HG03097 (cell line): ENCODE results near the gene PPP1CA.

Experiments used
- ATAC-seq: cut with Tn5 transposase; IDR thresholded peaks from one replicate; pipeline ENCODE4 v1.9.1; 2021; ENCODE audit not compliant: unreplicated experiment, low FRiP score

The PPP1CA gene

DNA sequence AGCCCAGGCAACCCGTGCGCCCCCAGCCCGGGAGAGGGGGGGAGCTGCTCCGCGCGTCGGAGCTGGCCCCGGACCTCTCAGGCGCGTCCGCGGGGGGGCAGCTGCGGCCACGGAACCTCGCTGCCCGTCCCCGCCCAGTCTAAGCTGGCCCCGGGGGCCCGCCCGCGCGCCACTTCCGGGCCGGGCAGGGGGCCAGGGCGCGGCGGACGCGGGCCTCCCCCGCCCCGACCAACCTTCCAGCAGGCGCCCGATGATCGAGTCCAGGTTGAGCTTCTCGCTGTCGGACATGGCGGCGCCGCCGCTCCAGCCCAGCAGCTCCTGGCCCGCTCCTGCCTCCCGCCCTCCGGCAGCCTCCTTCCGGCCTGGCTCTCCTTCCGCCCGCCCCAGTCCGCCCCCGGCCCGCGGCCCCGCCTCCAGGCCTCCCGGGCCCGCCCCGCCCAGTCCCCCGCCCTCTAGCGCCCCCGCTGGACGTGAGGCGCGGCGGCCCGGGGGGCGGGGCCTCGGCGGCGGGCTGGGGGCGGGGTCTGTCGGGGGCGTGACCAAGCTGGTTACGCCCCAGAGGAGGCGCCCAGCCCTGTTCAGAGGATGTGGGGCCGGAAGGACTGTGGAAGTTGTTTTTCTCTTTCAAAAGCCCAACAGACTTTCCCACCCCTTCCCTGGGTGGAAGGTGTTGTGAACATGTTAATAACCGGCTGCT lies at the start of gene PPP1CA:
TSS of gene PPP1CA (minus strand) at position 364 of the 697 bp plus-strand sequence. CDS start at position 288, 76 bp downstream.
- peak; percentile 56 for ATAC-seq

DNA sequence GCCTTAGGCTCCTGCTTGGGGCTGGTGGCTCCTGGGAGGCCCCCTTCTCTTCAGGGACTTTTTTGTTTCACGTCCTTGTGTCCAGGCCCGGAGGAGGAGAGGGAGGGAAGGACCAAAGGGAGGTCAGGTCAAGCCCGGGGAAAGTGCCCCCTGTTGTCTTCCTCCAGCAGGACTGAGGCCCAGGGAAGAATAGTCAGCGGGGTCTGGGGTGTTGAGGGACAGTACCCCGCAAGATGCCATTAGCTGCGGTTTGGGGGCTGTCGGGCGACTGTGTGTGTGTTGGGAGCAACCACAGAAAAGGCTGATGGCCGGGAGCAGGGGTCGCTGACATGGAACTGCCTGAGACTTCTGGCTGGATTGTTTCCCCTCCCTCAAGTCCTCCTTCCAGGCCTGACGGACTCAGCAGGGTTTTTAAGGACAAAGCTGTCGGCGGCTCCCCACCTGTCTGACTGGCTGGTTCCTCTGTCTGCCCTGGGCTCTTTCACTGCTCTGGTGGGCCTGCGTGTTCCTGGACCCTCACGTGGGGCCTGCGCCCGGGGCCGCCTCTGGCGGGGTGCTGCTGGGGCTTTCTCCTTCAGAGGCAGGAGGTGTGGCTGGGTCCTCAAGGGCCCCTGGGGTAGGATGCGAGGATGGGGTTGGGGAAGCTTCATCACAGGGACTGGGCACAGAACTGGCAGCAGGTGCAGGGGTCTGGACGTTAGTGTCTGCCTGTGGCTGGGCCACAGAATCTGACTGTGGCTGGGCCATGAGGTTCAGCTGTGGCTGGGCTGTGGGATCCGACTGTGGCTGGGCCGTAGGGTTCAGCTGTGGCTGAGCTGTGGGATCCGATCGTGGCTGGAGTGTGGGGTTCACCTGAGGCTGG lies 49.4 kb upstream of the PPP1CA start:
- no peak for ATAC-seq

DNA sequence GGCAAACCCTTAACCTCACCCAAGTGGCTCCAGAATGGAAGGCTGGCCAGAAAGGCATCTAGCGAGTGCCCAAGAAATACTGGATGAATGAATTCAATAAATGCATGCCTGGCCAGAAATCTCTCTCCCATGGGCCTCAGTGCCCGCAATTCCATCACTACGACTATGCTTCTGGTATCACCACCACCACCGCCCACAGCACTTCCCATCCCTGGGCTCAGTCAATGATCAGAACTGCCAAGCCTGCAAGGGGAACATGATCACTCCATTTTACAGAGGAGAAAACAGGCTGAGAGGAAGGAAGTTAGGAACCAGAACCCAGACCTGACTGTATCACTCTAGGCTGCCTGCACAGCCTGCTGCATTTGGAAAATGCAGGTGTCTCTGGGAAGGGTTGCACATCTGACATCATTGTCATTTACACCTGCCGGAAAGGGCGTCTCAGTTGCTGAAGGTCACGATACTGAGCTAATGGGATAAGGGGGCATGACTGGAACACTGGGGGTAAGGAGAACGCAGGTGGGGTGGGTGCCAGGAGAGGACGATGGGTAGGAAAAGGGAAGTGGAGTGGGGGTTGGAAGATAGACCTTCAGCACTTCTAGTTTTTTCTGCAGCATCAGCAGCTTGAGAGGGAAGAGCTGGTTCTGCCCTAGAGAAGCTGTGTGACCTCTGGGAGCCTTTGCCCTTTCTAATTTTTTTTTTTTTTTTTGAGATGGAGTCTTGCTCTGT lies 47.6 kb upstream of the PPP1CA start:
- no peak for ATAC-seq

DNA sequence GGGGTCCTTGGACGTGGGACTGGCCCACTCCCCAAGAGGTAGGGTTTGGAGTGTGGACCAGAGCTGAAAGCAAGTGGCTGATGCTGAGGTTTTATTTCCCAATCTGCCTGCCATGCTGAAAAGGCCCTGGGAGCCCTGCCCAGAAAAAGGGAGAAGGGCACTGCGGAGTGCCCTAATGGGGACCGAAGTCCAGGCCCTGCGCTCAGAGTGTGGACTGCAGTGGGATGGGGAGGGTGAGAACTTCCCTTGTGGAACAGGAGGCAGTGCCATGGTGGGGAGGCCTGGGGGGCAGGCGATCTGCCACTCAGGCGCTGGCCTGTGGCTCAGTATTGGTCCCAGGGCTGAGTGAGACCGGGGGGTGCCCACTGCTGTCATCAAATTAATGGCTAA lies 46.6 kb upstream of the PPP1CA start:
- ATAC-seq, result no peak

DNA sequence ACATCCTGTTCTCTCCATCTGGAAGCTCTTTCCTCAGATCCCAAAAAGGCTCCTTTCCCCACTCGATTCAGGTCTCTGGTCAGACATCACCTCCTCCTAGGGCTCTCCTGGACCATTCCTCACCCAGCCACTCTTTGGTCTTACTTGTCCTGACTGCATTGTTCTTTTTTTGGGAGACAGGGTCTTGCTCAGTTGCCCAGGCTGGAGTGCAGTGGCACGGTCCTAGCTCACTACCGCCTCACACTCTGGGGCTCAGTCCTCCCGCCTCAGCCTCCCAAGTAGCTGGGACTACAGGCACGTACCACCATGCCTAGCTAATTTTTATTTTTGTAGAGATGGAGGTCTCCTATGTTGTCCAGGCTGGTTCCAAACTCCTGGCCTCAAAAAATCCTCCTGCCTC lies 43.9 kb upstream of the PPP1CA start:
- ATAC-seq, result no peak

DNA sequence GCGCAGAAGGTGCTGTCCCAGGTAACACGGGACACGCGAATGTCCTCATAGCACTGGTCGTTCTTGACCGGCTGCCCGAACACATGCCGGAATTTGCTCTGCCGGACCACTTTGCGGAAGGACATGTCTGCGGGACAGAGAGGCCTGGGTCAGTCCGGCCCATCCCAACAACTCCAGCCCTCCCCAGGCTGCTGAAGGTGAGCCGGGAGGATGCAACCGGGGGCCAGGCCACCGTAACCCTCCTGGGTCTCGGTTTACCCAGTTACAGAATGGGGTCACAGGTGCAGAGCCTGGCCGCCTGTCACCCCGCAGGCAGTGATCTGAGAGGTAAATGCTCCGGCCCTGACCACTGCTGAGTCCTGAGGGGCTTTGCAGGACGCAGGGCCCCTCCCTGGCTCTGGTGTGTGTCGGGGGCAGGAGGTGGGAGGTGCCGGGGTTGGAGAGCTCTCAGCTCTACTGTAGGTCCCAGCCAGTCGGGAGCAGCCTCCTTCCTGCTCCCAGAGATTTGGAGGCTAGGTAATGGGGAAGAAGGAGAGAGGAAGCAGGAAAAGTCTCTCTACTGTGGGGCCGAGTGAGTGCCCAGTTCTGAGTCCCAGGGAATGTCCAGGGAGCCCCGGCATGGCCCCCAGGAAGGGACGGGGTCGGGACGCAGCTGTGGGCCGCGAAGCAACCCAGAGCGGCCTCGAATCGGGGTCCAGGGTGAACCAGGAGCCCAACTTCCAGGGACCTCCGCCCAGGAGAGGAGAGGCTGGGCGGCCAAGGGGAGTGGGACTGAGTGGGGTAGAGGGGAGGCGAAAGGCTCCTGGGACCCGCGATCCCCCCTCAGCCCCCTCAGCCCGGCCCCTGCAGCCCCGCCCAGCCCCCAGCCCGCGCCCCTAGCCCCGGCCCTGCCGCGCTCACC lies 41.1 kb upstream of the PPP1CA start:
- no peak for ATAC-seq

DNA sequence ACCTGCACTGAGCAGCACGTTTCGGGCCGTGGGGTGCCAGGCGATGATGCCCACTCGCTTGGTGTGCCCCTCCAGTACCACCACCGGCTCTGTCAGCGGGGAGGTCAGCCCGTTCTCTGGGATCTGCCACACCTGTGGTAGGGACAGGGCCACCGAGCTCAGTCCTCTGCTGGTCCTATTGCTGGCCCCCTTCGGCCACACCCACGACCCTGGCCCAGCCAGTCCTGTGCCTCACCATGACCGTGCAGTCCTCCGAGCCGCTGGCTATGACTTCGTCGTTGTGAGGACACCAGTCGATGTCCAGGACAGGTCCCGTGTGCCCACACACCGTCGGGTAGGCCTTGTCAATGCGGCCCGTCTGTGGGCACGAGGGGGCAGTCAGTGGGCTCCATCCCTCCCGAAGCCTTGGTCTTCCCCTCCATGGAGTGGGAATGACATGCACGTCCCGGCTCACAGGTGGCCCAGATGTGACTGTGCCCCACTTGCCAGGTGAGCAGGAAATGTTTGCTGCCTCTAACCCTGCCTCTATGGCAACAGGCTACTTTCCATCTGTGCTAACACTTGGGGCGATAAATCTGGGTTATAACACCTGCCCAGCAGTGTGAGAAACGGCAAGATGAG lies 40.2 kb upstream of the PPP1CA start:
- ATAC-seq, result no peak

DNA sequence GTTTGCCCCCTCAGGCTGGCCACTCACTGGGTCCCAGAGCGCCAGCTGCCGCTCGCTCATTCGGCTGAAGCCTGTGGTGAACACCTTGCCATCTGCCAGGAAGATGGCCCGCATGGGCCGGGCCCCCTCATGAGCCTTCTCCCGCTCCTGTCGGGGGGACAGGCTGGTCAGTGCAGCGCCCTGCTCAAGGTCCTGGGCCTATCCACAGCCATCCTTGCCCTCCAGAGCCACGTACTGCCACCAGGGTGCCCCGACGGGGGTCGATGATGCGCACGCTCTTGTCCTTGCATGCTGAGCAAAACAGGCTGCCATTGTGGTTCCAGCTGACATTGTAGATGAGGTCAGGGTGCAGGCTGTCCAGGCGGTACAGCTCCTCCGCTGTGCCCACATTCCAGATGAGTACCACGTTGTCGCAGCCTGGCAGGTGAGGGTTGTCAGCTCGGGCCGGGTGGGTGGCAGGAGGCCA lies 39.5 kb upstream of the PPP1CA start:
- no peak for ATAC-seq

DNA sequence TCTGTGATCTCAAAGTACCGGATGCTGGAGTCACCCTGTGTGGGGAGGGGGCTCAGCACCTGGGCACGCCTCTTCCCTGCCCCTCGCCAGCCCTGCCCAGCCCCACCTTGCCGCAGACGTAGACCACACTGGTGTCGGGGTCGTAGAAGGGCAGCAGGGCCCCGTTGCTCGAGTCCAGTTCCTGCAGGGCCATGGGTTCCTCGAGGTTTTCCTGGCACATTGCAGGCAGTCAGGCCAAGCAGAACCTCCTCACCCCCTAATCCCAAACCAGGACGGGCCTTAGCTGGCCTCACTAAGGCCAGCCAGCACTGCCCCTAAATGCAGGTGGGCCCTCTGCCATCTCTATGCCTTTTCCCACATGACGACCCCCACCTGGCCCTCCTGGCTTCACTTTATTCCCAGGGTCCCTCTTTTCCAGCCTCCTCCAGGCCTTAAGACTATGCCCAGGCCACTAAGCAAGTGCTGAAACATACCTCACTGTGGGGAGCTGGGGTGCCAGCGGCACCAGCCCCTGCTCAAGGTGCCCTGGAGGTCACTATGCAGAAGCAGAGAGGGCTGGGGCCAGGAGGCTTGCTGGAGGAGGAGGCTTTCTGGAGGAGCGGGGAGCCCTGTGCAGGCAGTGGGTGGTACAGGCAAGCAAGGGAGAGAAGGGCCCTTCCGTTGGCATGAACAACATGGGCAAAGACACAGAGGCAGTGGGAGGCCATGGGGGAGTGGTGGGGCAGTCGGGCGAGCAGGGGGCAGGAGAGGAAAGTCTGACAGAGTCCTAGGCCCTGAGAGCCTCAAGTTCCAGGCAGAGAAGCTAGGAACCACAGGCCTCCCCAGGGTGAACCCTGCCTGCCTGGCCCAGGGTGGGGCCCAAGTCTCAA lies 38.8 kb upstream of the PPP1CA start:
- no peak for ATAC-seq

DNA sequence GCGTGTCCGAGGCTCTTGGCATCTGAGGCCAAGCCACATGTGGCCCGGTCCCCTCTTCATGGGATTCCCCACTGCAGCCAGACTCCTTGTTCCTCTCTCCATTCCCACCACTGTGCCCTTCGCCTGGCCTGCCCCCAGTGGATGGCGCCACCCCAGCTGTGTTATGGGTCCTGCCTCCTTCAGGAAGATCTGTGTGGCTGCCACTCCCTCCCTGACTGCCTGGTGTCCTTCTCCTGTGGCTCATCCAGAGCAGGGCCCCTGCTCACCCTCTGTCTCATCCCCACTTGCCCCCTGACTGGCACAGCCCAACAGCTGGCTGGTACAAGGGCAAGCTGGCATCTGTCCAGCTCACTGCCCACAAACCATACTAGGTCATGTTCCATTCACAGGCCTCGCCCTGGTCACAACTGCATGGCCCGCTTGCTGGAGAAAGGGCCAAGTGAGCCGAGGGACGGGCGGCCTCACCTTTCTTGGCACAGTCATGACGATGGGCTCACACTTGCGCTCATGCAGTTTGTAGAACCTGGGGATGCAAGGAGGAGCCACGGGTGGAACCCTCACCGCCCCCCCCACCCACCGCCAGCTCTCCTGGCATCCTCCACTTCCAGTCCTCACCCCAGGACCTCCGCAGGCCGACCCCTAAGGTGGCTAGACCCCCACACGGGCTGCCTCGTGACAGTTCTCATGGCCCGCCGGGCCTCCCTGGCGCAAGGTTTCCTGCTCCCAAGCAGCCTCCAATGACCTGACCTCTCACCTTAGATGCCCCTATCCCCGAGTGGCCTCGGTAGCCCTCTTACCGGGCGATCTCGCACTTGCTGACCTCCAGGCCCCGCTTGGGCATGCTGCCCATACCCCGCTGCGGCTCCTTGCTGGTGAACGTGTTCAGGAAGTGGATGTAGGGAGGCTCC lies 37.9 kb upstream of the PPP1CA start:
- ATAC-seq, result no peak

DNA sequence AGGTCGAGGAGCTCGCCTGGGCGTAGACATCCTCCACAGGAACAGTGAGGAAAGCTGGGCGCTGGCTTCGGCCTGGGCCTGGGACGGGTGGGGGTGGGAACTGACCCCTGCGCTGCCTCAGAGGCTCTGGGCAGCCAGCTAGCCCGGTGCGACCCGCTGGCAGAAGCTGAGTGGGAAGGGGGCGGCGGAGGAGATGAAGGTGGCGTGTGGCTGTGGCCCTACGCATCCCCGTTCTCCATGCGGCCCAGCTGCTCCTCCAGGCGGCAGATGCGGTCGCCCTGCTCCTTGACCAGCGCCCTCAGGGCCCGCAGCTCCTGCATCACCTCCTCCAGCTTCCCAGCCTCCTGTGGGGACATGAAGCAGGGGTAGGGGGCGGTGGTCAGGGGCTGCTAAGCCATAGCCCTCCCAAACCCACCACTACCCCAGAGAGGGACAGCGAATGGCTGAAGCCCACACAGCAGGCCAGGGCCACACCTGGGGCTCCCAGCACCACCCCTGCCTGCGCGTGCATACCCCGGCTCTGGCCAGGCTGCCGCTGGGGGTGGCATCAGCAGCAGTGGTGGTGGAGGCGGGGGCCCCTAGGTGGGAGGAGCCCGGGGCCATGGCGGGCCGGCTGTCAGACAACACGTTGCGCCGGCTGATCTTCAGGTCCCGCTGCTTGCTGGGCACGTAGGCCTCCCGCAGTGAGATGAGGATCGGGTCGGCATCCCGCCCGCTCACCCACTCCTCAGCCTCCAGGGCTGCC lies 36.7 kb upstream of the PPP1CA start:
- no peak for ATAC-seq

DNA sequence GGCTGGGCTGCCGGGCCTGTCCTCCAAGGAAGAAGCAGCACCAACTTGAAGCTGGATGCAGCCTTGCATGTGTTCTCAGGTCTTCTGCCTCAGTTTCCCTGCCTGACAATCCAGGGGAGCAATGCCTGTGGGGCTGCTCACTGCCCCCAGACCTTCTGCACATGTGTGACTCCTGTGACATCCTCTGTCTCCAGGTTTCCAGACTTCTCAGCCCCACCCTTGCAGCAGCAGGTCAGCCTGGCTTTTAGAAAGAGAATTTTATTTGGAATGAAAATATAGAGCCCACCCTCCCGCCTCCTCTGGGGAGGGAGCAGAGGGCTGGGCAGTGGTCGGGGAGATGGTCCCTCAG lies 36.1 kb upstream of the PPP1CA start:
- no peak for ATAC-seq

DNA sequence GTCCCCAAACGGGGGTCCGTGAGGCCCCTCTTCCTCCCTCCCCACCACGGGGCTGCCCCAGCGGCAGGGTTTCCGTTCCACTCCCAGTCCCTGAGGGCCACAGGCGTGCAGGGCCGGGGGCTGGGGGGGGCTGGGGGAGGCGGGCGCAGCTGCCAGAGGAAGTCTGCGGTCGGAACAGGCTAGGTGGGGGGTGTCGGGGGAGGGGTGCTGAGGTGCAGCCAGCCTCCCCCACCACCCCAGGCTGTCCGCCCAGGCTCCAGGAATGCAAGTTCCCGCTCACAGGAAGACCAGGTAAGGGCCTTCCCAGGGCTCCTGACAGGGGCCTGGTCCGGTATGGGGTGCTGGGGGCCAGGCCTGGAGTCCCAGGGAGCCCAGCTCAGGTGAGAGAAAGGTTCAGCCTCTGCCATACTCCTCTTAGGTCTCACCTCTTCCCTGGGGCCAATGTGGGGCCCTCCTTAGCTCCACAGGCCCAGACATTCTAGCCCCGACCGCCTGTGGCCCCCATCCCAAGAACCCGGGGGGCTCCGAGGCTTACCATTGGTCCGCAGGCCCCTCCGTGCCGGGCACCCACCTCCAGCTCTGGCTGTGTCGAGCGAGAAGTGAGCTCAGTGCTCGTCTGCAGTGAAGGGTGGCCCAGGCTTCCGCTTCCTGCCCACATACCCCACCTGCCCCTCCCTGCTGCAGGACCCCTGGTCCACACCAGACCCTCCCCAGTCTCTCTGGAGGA lies 35.6 kb upstream of the PPP1CA start, which contains the start of gene PTPRCAP:
TSS of gene PTPRCAP (minus strand) at position 601 of the 727 bp plus-strand sequence. CDS start at position 538, 63 bp downstream.
- no peak for ATAC-seq

DNA sequence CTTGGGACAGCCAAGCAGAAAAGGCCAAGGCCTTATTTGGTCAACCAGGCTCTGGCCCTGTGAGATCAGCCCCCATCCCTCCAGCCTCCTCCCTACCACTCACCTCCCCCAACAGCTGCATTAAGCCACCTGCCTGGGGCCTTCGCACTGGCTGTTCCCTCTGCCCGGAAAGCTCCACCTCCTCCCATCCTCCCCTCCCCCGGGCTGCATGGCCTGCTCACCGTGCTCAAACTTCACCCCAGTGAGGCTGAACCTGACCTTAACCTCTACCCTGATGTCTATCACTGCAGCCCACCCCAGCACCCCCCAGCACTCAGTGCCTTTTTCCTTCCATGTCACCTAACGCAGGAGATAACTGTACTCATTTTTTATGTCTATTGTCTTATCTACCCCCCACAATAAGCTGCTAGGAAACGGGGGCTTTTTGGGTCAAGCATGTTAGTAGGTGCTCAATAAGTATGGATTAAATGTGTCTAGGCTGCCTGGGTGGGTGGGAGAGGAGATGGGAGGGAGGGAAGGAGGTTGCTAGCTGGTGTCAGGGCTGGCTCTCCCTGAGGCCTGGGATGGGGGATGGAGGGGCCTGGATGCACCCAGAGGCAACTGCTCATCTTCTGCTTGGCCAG lies 34.9 kb upstream of the PPP1CA start:
- no peak for ATAC-seq

DNA sequence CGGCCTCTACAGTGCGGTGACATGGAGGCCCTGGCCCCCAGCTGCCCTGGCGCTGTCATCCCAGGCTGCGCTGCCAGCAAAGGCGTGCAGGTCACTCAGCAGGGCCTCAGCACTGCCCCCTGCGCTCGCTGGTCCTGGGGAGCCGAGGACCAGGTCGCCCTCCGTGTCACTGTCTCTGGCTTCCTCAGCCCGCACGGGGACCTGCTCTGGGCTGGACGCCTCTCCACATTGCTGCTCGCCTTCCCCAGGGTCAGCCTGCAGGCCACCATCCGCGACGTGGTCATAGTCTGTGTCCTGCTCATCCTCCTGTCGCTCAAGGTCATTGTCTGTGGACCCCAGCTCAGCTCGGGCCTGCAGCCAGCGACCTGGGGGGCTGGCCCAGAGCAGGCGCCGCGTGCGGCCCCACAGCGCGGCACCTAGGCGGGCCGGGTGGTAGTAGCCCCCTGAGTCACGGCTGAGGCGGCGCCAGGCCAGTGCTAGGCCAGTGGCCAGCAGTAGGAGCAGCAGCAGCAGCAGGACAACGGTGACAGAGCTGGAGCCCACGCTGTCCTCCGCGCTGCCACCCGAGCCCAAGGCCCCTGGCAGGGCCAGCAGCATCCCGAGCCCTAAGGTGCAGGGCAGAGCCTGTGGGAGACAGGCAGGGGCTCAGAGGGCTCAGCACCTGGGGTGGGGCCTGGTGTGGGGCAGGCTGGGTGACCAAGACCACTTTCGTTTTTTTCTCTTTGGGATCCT lies 34.2 kb upstream of the PPP1CA start:
- ATAC-seq, result no peak
